Neural progenitor cell (in vitro differentiated cells): ENCODE measurements around the gene RNASE2. TPM values are rescaled to one million over a fixed set of nuclear protein-coding genes. Genes with fewer than 3 reads are reported as not detected.

Source experiments
- DNase-seq: peaks from one replicate; pipeline ENCODE4 v3.0.0-alpha.2; 2016; ENCODE audit warnings: low spot score
- H2AFZ ChIP-seq: fragments of 200-600 bp; sonication (generic); replicated peaks from 2 replicates; pipeline ENCODE4 v1.6.1; 2016; ENCODE audit warnings: antibody characterized with exemption
- H3F3A ChIP-seq: fragments of 200-600 bp; sonication (generic); 2 replicates; pipeline ENCODE4 v1.6.1; 2016; ENCODE audit warnings: antibody characterized with exemption, low read depth
- H3K27ac ChIP-seq: fragments of 200-600 bp; sonication (generic); 2 replicates; pipeline ENCODE4 v1.5.1; 2016; ENCODE audit warnings: mild to moderate bottlenecking
- H3K27me3 ChIP-seq: fragments of 200-600 bp; sonication (generic); 2 replicates; pipeline ENCODE4 v1.6.1; 2016; ENCODE audit warnings: mild to moderate bottlenecking, moderate library complexity
- H3K36me3 ChIP-seq: fragments of 200-600 bp; sonication (generic); 2 replicates; pipeline ENCODE4 v1.5.1; 2016
- H3K4me1 ChIP-seq: fragments of 200-600 bp; sonication (generic); 2 replicates; pipeline ENCODE4 v1.6.1; 2016; ENCODE audit warnings: mixed run types
- H3K4me2 ChIP-seq: fragments of 200-600 bp; sonication (generic); 2 replicates; pipeline ENCODE4 v1.6.1; 2016
- H3K4me3 ChIP-seq: fragments of 200-600 bp; sonication (generic); 2 replicates; pipeline ENCODE4 v1.5.1; 2016
- H3K79me2 ChIP-seq: fragments of 200-600 bp; sonication (generic); 2 replicates; pipeline ENCODE4 v1.6.1; 2016; ENCODE audit warnings: low read depth
- H3K9ac ChIP-seq: fragments of 200-600 bp; sonication (generic); 2 replicates; pipeline ENCODE4 v1.6.1; 2016
- H3K9me3 ChIP-seq: fragments of 200-600 bp; sonication (generic); 2 replicates; pipeline ENCODE4 v1.5.1; 2016; ENCODE audit warnings: low read depth
- H4K20me1 ChIP-seq: fragments of 200-600 bp; sonication (generic); 2 replicates; pipeline ENCODE4 v1.6.1; 2016; ENCODE audit warnings: low read depth
- H3K27ac Mint-ChIP-seq: 3 replicates; pipeline ENCODE4 v1.8.0; 2021; ENCODE audit warnings: mixed read lengths
- H3K27me3 Mint-ChIP-seq: 2 replicates; pipeline ENCODE4 v1.8.0; 2022; ENCODE audit warnings: low read depth, mild to moderate bottlenecking, inconsistent platforms, moderate library complexity, mixed read lengths; ENCODE audit not compliant: insufficient read depth
- H3K36me3 Mint-ChIP-seq: 3 replicates; pipeline ENCODE4 v1.8.0; 2021; ENCODE audit warnings: mixed read lengths
- H3K4me1 Mint-ChIP-seq: 3 replicates; pipeline ENCODE4 v1.8.0; 2021; ENCODE audit warnings: mixed read lengths
- H3K4me3 Mint-ChIP-seq: 3 replicates; pipeline ENCODE4 v1.8.0; 2021; ENCODE audit warnings: mild to moderate bottlenecking, moderate library complexity, mixed read lengths
- H3K9me3 Mint-ChIP-seq: 3 replicates; pipeline ENCODE4 v1.8.0; 2020; ENCODE audit warnings: mixed read lengths
- EZH2 ChIP-seq: fragments of 200-600 bp; sonication (generic); IDR thresholded peaks from 2 replicates; pipeline ENCODE4 v1.6.1; 2017; ENCODE audit warnings: antibody characterized with exemption, mild to moderate bottlenecking, moderate library complexity
- EZH2phosphoT487 ChIP-seq: fragments of 200-600 bp; sonication (generic); IDR thresholded peaks from 2 replicates; pipeline ENCODE4 v1.6.1; 2017; ENCODE audit warnings: antibody characterized with exemption
- total RNA-seq: library from RNA; depleted of rRNA; stranded (reverse); fragments of >200 nt; gene quantifications from 2 replicates; pipeline ENCODE4 v1.2.3, GENCODE V29; 2015; ENCODE audit warnings: low replicate concordance
- TF ChIP-seq, protein P1 (sequence below): fragments of 200-600 bp; sonication (generic); IDR thresholded peaks from 2 replicates; pipeline ENCODE4 v1.5.1; 2017; ENCODE audit warnings: antibody characterized with exemption, mild to moderate bottlenecking

The RNASE2 gene
- total RNA-seq, 1 donor from 2014 or later: not detected

DNA sequence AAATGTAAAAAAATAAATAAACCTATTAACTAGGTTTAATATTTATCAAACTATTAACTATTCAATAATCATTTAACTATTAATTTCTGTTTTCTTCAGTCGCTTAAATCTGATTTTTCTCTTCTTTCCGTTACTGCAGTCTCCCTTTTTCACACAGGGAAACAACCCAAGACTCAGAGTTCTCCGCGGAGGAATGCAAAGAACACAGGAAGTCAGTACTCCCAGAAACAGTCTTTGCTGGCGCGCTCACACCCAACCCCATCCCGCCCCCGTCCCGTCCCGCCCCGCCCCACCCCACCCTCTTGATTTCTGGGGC, 34.1 kb downstream of the RNASE2 start:
- Histone ChIP-seq H3K27ac (no peak overlapping the region), H4K20me1 (no peaks in the 10 kb centered on the region), H3F3A (peaks cover 19% of the 10 kb centered on the region), H2AFZ (no peak overlapping the region), H3K4me3 (peak overlapping the region; percentile 87), H3K36me3 (peaks cover 3% of the 10 kb centered on the region), H3K9ac (no peak overlapping the region), H3K9me3 (no peaks in the 10 kb centered on the region), H3K79me2 (peaks cover 29% of the 10 kb centered on the region), H3K4me2 (peak overlapping the region; percentile 86), H3K27me3 (peaks cover 6% of the 10 kb centered on the region), H3K4me1 (peaks cover 15% of the 10 kb centered on the region)
- H3K9me3 Mint-ChIP-seq: peaks cover 3% of the 10 kb centered on the region
- peaks cover 14% of the 10 kb centered on the region for H3K36me3 Mint-ChIP-seq
- TF ChIP-seq EZH2phosphoT487: peak; percentile 8
- TF ChIP-seq, protein P1, sequence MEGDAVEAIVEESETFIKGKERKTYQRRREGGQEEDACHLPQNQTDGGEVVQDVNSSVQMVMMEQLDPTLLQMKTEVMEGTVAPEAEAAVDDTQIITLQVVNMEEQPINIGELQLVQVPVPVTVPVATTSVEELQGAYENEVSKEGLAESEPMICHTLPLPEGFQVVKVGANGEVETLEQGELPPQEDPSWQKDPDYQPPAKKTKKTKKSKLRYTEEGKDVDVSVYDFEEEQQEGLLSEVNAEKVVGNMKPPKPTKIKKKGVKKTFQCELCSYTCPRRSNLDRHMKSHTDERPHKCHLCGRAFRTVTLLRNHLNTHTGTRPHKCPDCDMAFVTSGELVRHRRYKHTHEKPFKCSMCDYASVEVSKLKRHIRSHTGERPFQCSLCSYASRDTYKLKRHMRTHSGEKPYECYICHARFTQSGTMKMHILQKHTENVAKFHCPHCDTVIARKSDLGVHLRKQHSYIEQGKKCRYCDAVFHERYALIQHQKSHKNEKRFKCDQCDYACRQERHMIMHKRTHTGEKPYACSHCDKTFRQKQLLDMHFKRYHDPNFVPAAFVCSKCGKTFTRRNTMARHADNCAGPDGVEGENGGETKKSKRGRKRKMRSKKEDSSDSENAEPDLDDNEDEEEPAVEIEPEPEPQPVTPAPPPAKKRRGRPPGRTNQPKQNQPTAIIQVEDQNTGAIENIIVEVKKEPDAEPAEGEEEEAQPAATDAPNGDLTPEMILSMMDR: no peak
- H3K4me1 Mint-ChIP-seq: peaks cover 12% of the 10 kb centered on the region
- no peak for DNase-seq
- no peaks in the 10 kb centered on the region for H3K27me3 Mint-ChIP-seq
- peak overlapping the region; percentile 91 for H3K27ac Mint-ChIP-seq
- peak overlapping the region; percentile 92 for H3K4me3 Mint-ChIP-seq

DNA sequence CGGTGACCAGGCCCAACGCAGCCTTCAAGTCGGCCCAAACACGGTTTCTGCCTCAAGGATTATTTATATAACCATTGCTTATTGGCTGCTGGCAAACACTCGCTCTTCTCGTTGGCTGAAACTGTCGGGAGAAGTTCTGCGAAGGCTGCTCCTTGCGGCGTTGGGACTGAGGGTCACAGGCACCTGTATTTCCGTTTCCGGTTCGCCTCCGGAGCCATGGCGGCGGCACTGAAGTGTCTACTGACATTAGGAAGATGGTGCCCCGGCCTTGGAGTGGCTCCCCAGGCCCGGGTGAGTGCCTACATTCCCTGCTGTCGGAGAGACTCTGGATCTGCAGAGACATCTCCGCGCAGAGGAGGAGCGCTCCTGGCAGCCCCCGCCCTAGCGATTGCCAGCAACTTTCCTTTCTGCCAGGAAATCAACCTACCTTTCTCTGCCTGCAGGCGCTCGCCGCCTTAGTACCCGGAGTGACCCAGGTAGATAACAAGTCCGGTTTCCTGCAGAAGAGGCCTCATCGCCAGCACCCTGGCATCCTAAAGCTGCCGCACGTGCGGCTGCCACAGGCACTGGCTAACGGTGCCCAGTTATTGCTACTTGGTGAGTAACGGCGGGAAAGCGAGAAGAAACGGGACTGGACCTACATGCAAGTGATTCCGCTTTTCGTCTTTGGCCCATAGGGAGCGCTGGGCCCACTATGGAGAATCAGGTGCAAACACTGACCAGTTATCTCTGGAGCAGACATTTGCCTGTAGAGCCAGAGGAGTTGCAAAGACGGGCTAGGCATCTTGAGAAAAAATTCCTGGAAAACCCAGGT, 34.7 kb downstream of the RNASE2 start, which contains the start of gene METTL17:
METTL17 (plus strand) TSS at position 194 of the 814 bp plus-strand sequence; CDS start at position 217, 23 bp downstream.
- Histone ChIP-seq H3K36me3 (peaks cover 3% of the 10 kb centered on the region), H2AFZ (peak within 1 kb of the TSS; percentile 93), H3K9me3 (no peaks in the 10 kb centered on the region), H3K4me3 (peak within 1 kb of the TSS; percentile 87), H3K4me2 (peak within 1 kb of the TSS; percentile 86), H3K4me1 (peaks cover 15% of the 10 kb centered on the region), H3K27me3 (peaks cover 6% of the 10 kb centered on the region), H3K27ac (peak within 1 kb of the TSS; percentile 48), H4K20me1 (no peaks in the 10 kb centered on the region), H3K79me2 (peaks cover 29% of the 10 kb centered on the region), H3F3A (peaks cover 19% of the 10 kb centered on the region), H3K9ac (peak within 1 kb of the TSS; percentile 63)
- peak; percentile 96 for DNase-seq
- Mint-ChIP-seq H3K27me3 (no peaks in the 10 kb centered on the region), H3K9me3 (peaks cover 3% of the 10 kb centered on the region), H3K36me3 (peaks cover 19% of the 10 kb centered on the region), H3K4me1 (peaks cover 12% of the 10 kb centered on the region), H3K27ac (peak within 1 kb of the TSS; percentile 91), H3K4me3 (peak within 1 kb of the TSS; percentile 92)
- TF ChIP-seq, protein P1: peak; percentile 55
- TF ChIP-seq EZH2phosphoT487: peak; percentile 37
- peak; percentile 67 for TF ChIP-seq EZH2

DNA sequence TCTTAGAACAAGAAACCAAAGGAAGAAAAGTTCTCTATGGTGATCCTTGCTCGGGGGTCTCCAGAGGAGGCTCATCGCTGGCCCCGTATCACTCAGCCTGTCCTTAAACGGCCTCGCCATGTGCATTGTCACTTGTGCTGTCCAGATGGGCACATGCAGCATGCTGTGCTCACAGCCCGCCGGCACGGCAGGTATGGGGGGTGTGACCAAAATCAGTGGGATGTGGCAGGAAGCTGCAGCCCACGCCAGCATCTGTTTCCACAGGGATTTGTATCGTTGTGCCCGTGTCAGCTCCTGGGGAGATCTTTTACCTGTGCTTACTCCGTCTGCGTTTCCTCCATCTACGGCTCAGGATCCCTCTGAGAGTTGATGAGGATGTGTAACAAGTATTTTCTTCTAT, 41.2 kb downstream of the RNASE2 start:
- Mint-ChIP-seq H3K36me3 (peaks cover 28% of the 10 kb centered on the region), H3K4me1 (peaks cover 20% of the 10 kb centered on the region), H3K27ac (no peak overlapping the region), H3K4me3 (no peak overlapping the region), H3K9me3 (no peaks in the 10 kb centered on the region), H3K27me3 (no peaks in the 10 kb centered on the region)
- Histone ChIP-seq H3K36me3 (peaks cover 3% of the 10 kb centered on the region), H3K9ac (no peak overlapping the region), H3K27me3 (no peaks in the 10 kb centered on the region), H3K4me2 (no peak overlapping the region), H4K20me1 (no peaks in the 10 kb centered on the region), H3K27ac (no peak overlapping the region), H3K4me3 (no peak overlapping the region), H3F3A (peaks cover 11% of the 10 kb centered on the region), H3K79me2 (peaks cover 13% of the 10 kb centered on the region), H3K9me3 (no peaks in the 10 kb centered on the region), H3K4me1 (peaks cover 3% of the 10 kb centered on the region), H2AFZ (no peak overlapping the region)
- TF ChIP-seq EZH2phosphoT487: no peak
- TF ChIP-seq, protein P1: no peak
- TF ChIP-seq EZH2: no peak
- DNase-seq: no peak
